Mesendoderm (in vitro differentiated cells): ENCODE data around the gene METTL1.

ENCODE experiments used
- DNase-seq: peaks from one replicate; pipeline ENCODE4 v3.0.0; 2013
- H2AK5ac ChIP-seq: 2 replicates; pipeline ENCODE4 v1.6.1; 2013; ENCODE audit warnings: low read length, inconsistent platforms
- H2BK120ac ChIP-seq: 2 replicates; pipeline ENCODE4 v1.6.1; 2013; ENCODE audit warnings: low read depth, mild to moderate bottlenecking, low read length, moderate library complexity, mixed read lengths
- H2BK15ac ChIP-seq: replicated peaks from 2 replicates; pipeline ENCODE4 v1.6.1; 2013; ENCODE audit warnings: low read depth, mild to moderate bottlenecking, moderate library complexity
- H2BK5ac ChIP-seq: 2 replicates; pipeline ENCODE4 v1.6.1; 2013; ENCODE audit warnings: low read length, inconsistent platforms
- H3K18ac ChIP-seq: 2 replicates; pipeline ENCODE4 v1.6.1; 2013; ENCODE audit warnings: mild to moderate bottlenecking, low read length, mixed read lengths
- H3K23ac ChIP-seq: one replicate; pipeline ENCODE4 v1.6.1; 2013; ENCODE audit warnings: low read length
- H3K27ac ChIP-seq: 2 replicates; pipeline ENCODE4 v1.5.1; 2013; ENCODE audit warnings: low read depth, mild to moderate bottlenecking, inconsistent platforms, low read length, moderate library complexity
- H3K27me3 ChIP-seq: 2 replicates; pipeline ENCODE4 v1.6.1; 2013; ENCODE audit warnings: low read length, control low read depth, mild to moderate bottlenecking, inconsistent platforms; ENCODE audit not compliant: insufficient read depth, poor library complexity
- H3K36me3 ChIP-seq: 2 replicates; pipeline ENCODE4 v1.6.1; 2013; ENCODE audit warnings: low read length, inconsistent platforms; ENCODE audit not compliant: control insufficient read depth, insufficient read depth
- H3K4ac ChIP-seq: one replicate; pipeline ENCODE4 v1.6.1; 2013; ENCODE audit warnings: low read depth, mild to moderate bottlenecking, low read length, moderate library complexity
- H3K4me1 ChIP-seq: 2 replicates; pipeline ENCODE4 v1.6.1; 2013; ENCODE audit warnings: low read depth, low read length, inconsistent platforms; ENCODE audit not compliant: control insufficient read depth
- H3K4me2 ChIP-seq: 2 replicates; pipeline ENCODE4 v1.6.1; 2013; ENCODE audit warnings: low read length
- H3K4me3 ChIP-seq: 2 replicates; pipeline ENCODE4 v1.5.1; 2013; ENCODE audit warnings: mild to moderate bottlenecking, low read length
- H3K56ac ChIP-seq: one replicate; pipeline ENCODE4 v1.6.1; 2013; ENCODE audit warnings: low read length
- H3K79me1 ChIP-seq: 2 replicates; pipeline ENCODE4 v1.6.1; 2013; ENCODE audit warnings: low read length, inconsistent platforms
- H3K79me2 ChIP-seq: 2 replicates; pipeline ENCODE4 v1.6.1; 2013; ENCODE audit warnings: mild to moderate bottlenecking, low read length; ENCODE audit not compliant: control insufficient read depth, insufficient read depth
- H3K9ac ChIP-seq: 2 replicates; pipeline ENCODE4 v1.6.1; 2013; ENCODE audit warnings: low read length, inconsistent platforms
- H4K5ac ChIP-seq: one replicate; pipeline ENCODE4 v1.6.1; 2013; ENCODE audit warnings: low read length
- H4K8ac ChIP-seq: one replicate; pipeline ENCODE4 v1.6.1; 2013; ENCODE audit warnings: low read depth, mild to moderate bottlenecking, control low read depth, low read length, moderate library complexity
- WGBS: extraction: QIAGEN DNeasy Blood & Tissue Kit; methylation state at CpG from one replicate; pipeline ENCODE4 v1.1.7; 2013; ENCODE audit warnings: low lambda C conversion rate, missing lambda C conversion rate; ENCODE audit not compliant: insufficient coverage; ENCODE audit errors: extremely low coverage; 5-methylcytosine and 5-hydroxymethylcytosine counted together

The METTL1 gene

GRCh38 chr12:57745485-57745881 is 26.4 kb downstream of the METTL1 start:
- no peak overlapping the region for H2BK120ac ChIP-seq
- peaks cover 5% of the 10 kb centered on the region for H3K27me3 ChIP-seq
- no peak overlapping the region for H3K23ac ChIP-seq
- H3K36me3 ChIP-seq: peaks cover 5% of the 10 kb centered on the region
- H3K56ac ChIP-seq: peak overlapping the region; percentile 94
- no peak overlapping the region for H2AK5ac ChIP-seq
- H3K4me1 ChIP-seq: no peaks in the 10 kb centered on the region
- H3K18ac ChIP-seq: no peak overlapping the region
- H2BK5ac ChIP-seq: no peak overlapping the region
- no peak overlapping the region for H3K4ac ChIP-seq
- DNase-seq: peak; percentile 42
- no peak overlapping the region for H2BK15ac ChIP-seq
- H3K4me3 ChIP-seq: peak overlapping the region; percentile 89
- no peak overlapping the region for H4K5ac ChIP-seq
- peaks cover 2% of the 10 kb centered on the region for H3K79me1 ChIP-seq
- H3K4me2 ChIP-seq: peak overlapping the region; percentile 84
- H3K9ac ChIP-seq: peak overlapping the region; percentile 83
- no peak overlapping the region for H3K27ac ChIP-seq
- H4K8ac ChIP-seq: no peak overlapping the region
- peaks cover 3% of the 10 kb centered on the region for H3K79me2 ChIP-seq
- no CpG with 5 or more reads among the region's 8 CpGs for WGBS

GRCh38 chr12:57744777-57745484 is 27.0 kb downstream of the METTL1 start, which contains the start of gene TSPAN31:
TSS of gene TSPAN31 (plus strand) at chr12:57745039. CDS start at chr12:57745155, 116 bp downstream.
- Histone ChIP-seq H3K79me1 (no peaks in the 10 kb centered on the region), H2AK5ac (no peak within 1 kb of the TSS), H2BK5ac (peak within 1 kb of the TSS; percentile 94), H3K56ac (peak within 1 kb of the TSS; percentile 94), H3K4me3 (peak within 1 kb of the TSS; percentile 89), H3K4ac (peak within 1 kb of the TSS; percentile 96), H3K27me3 (peaks cover 10% of the 10 kb centered on the region), H3K23ac (no peak within 1 kb of the TSS), H3K9ac (peak within 1 kb of the TSS; percentile 83), H3K4me1 (no peaks in the 10 kb centered on the region), H4K5ac (no peak within 1 kb of the TSS), H3K36me3 (peaks cover 5% of the 10 kb centered on the region), H4K8ac (peak within 1 kb of the TSS; percentile 93), H3K4me2 (peak within 1 kb of the TSS; percentile 84), H3K27ac (peak within 1 kb of the TSS; percentile 69), H2BK15ac (no peak within 1 kb of the TSS), H2BK120ac (no peak within 1 kb of the TSS), H3K79me2 (no peaks in the 10 kb centered on the region), H3K18ac (peak within 1 kb of the TSS; percentile 94)
- WGBS: no CpG with 5 or more reads among the region's 29 CpGs
- DNase-seq: peak; percentile 98

GRCh38 chr12:57744194-57744776 is 27.6 kb downstream of the METTL1 start:
- H3K27ac ChIP-seq: no peak overlapping the region
- H3K4me2 ChIP-seq: peak overlapping the region; percentile 36
- H4K8ac ChIP-seq: no peak overlapping the region
- H3K4me1 ChIP-seq: no peaks in the 10 kb centered on the region
- H3K18ac ChIP-seq: peak overlapping the region; percentile 35
- no peak overlapping the region for H2BK5ac ChIP-seq
- no peak overlapping the region for H3K23ac ChIP-seq
- peak overlapping the region; percentile 73 for H3K56ac ChIP-seq
- WGBS: no CpG with 5 or more reads among the region's 21 CpGs
- no peaks in the 10 kb centered on the region for H3K79me2 ChIP-seq
- no peak overlapping the region for H2AK5ac ChIP-seq
- H2BK120ac ChIP-seq: no peak overlapping the region
- no peak overlapping the region for H2BK15ac ChIP-seq
- H3K9ac ChIP-seq: peak overlapping the region; percentile 46
- no peak overlapping the region for H4K5ac ChIP-seq
- H3K27me3 ChIP-seq: peaks cover 17% of the 10 kb centered on the region
- peak overlapping the region; percentile 28 for H3K4me3 ChIP-seq
- DNase-seq: no peak
- no peaks in the 10 kb centered on the region for H3K79me1 ChIP-seq
- H3K36me3 ChIP-seq: peaks cover 5% of the 10 kb centered on the region
- no peak overlapping the region for H3K4ac ChIP-seq

- Histone ChIP-seq H3K4me2 (no peak overlapping the region), H3K79me2 (no peaks in the 10 kb centered on the region), H3K23ac (no peak overlapping the region), H3K56ac (no peak overlapping the region), H3K36me3 (peaks cover 5% of the 10 kb centered on the region), H3K27me3 (peaks cover 19% of the 10 kb centered on the region), H3K27ac (no peak overlapping the region), H4K8ac (no peak overlapping the region), H2AK5ac (no peak overlapping the region), H2BK5ac (no peak overlapping the region), H3K18ac (no peak overlapping the region), H3K4me3 (no peak overlapping the region), H4K5ac (no peak overlapping the region), H2BK120ac (no peak overlapping the region), H2BK15ac (no peak overlapping the region), H3K9ac (no peak overlapping the region), H3K4ac (no peak overlapping the region), H3K79me1 (no peaks in the 10 kb centered on the region), H3K4me1 (no peaks in the 10 kb centered on the region)
- DNase-seq: no peak
- no CpG with 5 or more reads among the region's 2 CpGs for WGBS
These were observed 28.1 kb downstream of the METTL1 start for GRCh38 chr12:57743769-57744168.

- H3K27me3 ChIP-seq: peaks cover 33% of the 10 kb centered on the region
- no peak overlapping the region for H2BK5ac ChIP-seq
- H3K9ac ChIP-seq: no peak overlapping the region
- no peaks in the 10 kb centered on the region for H3K79me2 ChIP-seq
- H3K79me1 ChIP-seq: no peaks in the 10 kb centered on the region
- H3K27ac ChIP-seq: no peak overlapping the region
- H3K23ac ChIP-seq: no peak overlapping the region
- H4K8ac ChIP-seq: no peak overlapping the region
- H2BK120ac ChIP-seq: no peak overlapping the region
- no peak overlapping the region for H4K5ac ChIP-seq
- H3K4ac ChIP-seq: no peak overlapping the region
- no peak overlapping the region for H2AK5ac ChIP-seq
- H3K36me3 ChIP-seq: peaks cover 2% of the 10 kb centered on the region
- H3K56ac ChIP-seq: no peak overlapping the region
- no peak overlapping the region for H3K18ac ChIP-seq
- H3K4me2 ChIP-seq: no peak overlapping the region
- H2BK15ac ChIP-seq: no peak overlapping the region
- peak; percentile 54 for DNase-seq
- WGBS: no CpG with 5 or more reads among the region's 14 CpGs
- H3K4me3 ChIP-seq: no peak overlapping the region
- H3K4me1 ChIP-seq: no peaks in the 10 kb centered on the region
These were observed 29.8 kb downstream of the METTL1 start for GRCh38 chr12:57741844-57742738.
